Neutrophil (primary cell): ENCODE measurements around the gene PCDHB13.
"Not testable (repeated sequence)": the region's sequence is repeated elsewhere in the genome, so short reads cannot be mapped to it uniquely, and the experiment has no call there.

ENCODE experiments used
- H3K27ac ChIP-seq: fragments of 200-600 bp; sonication (generic); 2 replicates; pipeline ENCODE4 v1.5.1; 2016; ENCODE audit warnings: mild to moderate bottlenecking, moderate library complexity
- H3K27me3 ChIP-seq: fragments of 200-600 bp; sonication (generic); 2 replicates; pipeline ENCODE4 v1.6.0; 2016; ENCODE audit warnings: mild to moderate bottlenecking
- H3K36me3 ChIP-seq: fragments of 200-600 bp; sonication (generic); 2 replicates; pipeline ENCODE4 v1.5.1; 2017
- H3K4me1 ChIP-seq, 2 experiments: fragments of 200-600 bp in 1 of 2; sonication (generic) in 1 of 2; 1 replicate in 1 of 2; 2 replicates in 1 of 2; pipeline versions ENCODE4 v1.5.1 to v1.6.1; 2013 to 2016; ENCODE audit warnings: low read depth in 1 of 2, low read length in 1 of 2, mild to moderate bottlenecking in 1 of 2, moderate library complexity in 1 of 2; ENCODE audit not compliant: control insufficient read depth in 1 of 2, insufficient read depth in 1 of 2
- H3K4me3 ChIP-seq, 2 experiments: fragments of 200-600 bp in 1 of 2; sonication (generic) in 1 of 2; 1 replicate in 1 of 2; 2 replicates in 1 of 2; pipeline ENCODE4 v1.5.1; 2013 to 2016; ENCODE audit warnings: low read depth in 1 of 2, low read length in 1 of 2, mild to moderate bottlenecking in 1 of 2, moderate library complexity in 1 of 2
- H3K9me3 ChIP-seq: fragments of 200-600 bp; sonication (generic); 2 replicates; pipeline ENCODE4 v1.5.1; 2016
- CTCF ChIP-seq: fragments of 200-600 bp; sonication (generic); IDR thresholded peaks from 2 replicates; pipeline ENCODE4 v1.5.1; 2016; ENCODE audit warnings: antibody characterized with exemption

Gene PCDHB13

GRCh38 chr5:141213656-141214339, at the start of gene PCDHB13:
TSS of gene PCDHB13 (plus strand) at chr5:141213919. CDS start at chr5:141214124, 205 bp downstream.
- H3K27me3 ChIP-seq, result peaks cover 62% of the 10 kb centered on the region
- not testable (repeated sequence) for H3K36me3 ChIP-seq, H3K27ac ChIP-seq, H3K4me3 ChIP-seq, H3K9me3 ChIP-seq, H3K4me1 ChIP-seq

GRCh38 chr5:141172381-141173204, 41.1 kb upstream of the PCDHB13 start, which contains the start of gene PCDHB7:
TSS of gene PCDHB7 (plus strand) at chr5:141172644. CDS start at chr5:141172836, 192 bp downstream.
- Histone ChIP-seq H3K4me3 (no peak within 1 kb of the TSS), H3K4me1 (no peaks in the 10 kb centered on the region), H3K9me3 (peaks cover 21% of the 10 kb centered on the region), H3K36me3 (no peaks in the 10 kb centered on the region), H3K27me3 (peaks cover 31% of the 10 kb centered on the region), H3K27ac (no peak within 1 kb of the TSS)
- no peak for TF ChIP-seq CTCF

GRCh38 chr5:141174291-141175104, 39.2 kb upstream of the PCDHB13 start:
- H3K9me3 ChIP-seq, result peaks cover 32% of the 10 kb centered on the region
- not testable (repeated sequence) for H3K27ac ChIP-seq, H3K4me3 ChIP-seq, H3K36me3 ChIP-seq, H3K4me1 ChIP-seq
- H3K27me3 ChIP-seq, result peaks cover 48% of the 10 kb centered on the region

- H3K36me3 ChIP-seq, result no peaks in the 10 kb centered on the region
- H3K27ac ChIP-seq, result no peak overlapping the region
- H3K4me3 ChIP-seq, result no peak overlapping the region
- no peak for TF ChIP-seq CTCF
- H3K9me3 ChIP-seq, result peaks cover 33% of the 10 kb centered on the region
- no peaks in the 10 kb centered on the region for H3K4me1 ChIP-seq
- peaks cover 49% of the 10 kb centered on the region for H3K27me3 ChIP-seq
Measured at GRCh38 chr5:141175933-141176332, 37.8 kb upstream of the PCDHB13 start.

GRCh38 chr5:141177577-141178191, 36.0 kb upstream of the PCDHB13 start, which contains the start of gene PCDHB8:
TSS of gene PCDHB8 (plus strand) at chr5:141177790. CDS start at chr5:141178035, 245 bp downstream.
- not testable (repeated sequence) for H3K27ac ChIP-seq, H3K4me3 ChIP-seq, H3K36me3 ChIP-seq, H3K4me1 ChIP-seq
- Histone ChIP-seq H3K27me3 (peaks cover 59% of the 10 kb centered on the region), H3K9me3 (peaks cover 33% of the 10 kb centered on the region)

- peaks cover 72% of the 10 kb centered on the region for H3K27me3 ChIP-seq
Measured at GRCh38 chr5:141179371-141179770, 34.3 kb upstream of the PCDHB13 start.

GRCh38 chr5:141179876-141180275, 33.8 kb upstream of the PCDHB13 start:
- not testable (repeated sequence) for H3K27ac ChIP-seq, H3K4me1 ChIP-seq, H3K36me3 ChIP-seq, H3K4me3 ChIP-seq
- Histone ChIP-seq H3K9me3 (peaks cover 33% of the 10 kb centered on the region), H3K27me3 (peaks cover 72% of the 10 kb centered on the region)

More at GRCh38 chr5:141179371-141179770, 34.3 kb upstream of the PCDHB13 start:
- not testable (repeated sequence) for H3K27ac ChIP-seq, H3K4me1 ChIP-seq, H3K36me3 ChIP-seq, H3K4me3 ChIP-seq
- peaks cover 37% of the 10 kb centered on the region for H3K9me3 ChIP-seq
